ENCODE results near the gene RNU4-1.

Gene RNU4-1

GRCh38 chr12:120321382-120322202, 28.6 kb upstream of the RNU4-1 start:
- DNase-seq (ENCODE audit: low read depth): no peak
- no peak overlapping the region for H3K4me3 ChIP-seq (ENCODE audit: control insufficient read depth, low read depth, low read length)
- no peak for TF ChIP-seq CTCF (conservative IDR thresholded peaks at IDR 0.05; ENCODE audit: control insufficient read depth, insufficient read depth, low read depth, low read length)

- peak; percentile 62 for TF ChIP-seq CTCF (conservative IDR thresholded peaks at IDR 0.05; ENCODE audit: control insufficient read depth, insufficient read depth, low read depth, low read length)
- DNase-seq (ENCODE audit: low read depth): peak; percentile 99
- peak overlapping the region; percentile 66 for H3K4me3 ChIP-seq (ENCODE audit: control insufficient read depth, low read depth, low read length)
Measured at GRCh38 chr12:120317224-120318105, 24.4 kb upstream of the RNU4-1 start.

- TF ChIP-seq CTCF (conservative IDR thresholded peaks at IDR 0.05; ENCODE audit: control insufficient read depth, insufficient read depth, low read depth, low read length): no peak
- no peak for DNase-seq (ENCODE audit: low read depth)
- peak overlapping the region; percentile 66 for H3K4me3 ChIP-seq (ENCODE audit: control insufficient read depth, low read depth, low read length)
Measured at GRCh38 chr12:120316798-120317223, 23.8 kb upstream of the RNU4-1 start.

GRCh38 chr12:120314220-120314619, 21.2 kb upstream of the RNU4-1 start:
- peak; percentile 6 for DNase-seq (ENCODE audit: low read depth)
- H3K4me3 ChIP-seq (ENCODE audit: control insufficient read depth, low read depth, low read length): no peak overlapping the region
- TF ChIP-seq CTCF (conservative IDR thresholded peaks at IDR 0.05; ENCODE audit: control insufficient read depth, insufficient read depth, low read depth, low read length): peak; percentile 21

GRCh38 chr12:120301962-120302815, 9.2 kb upstream of the RNU4-1 start, which contains the start of gene SIRT4:
Gene SIRT4, plus strand, starts transcription at chr12:120302321. Its CDS starts 1,241 bp downstream, at chr12:120303562.
- TF ChIP-seq CTCF (conservative IDR thresholded peaks at IDR 0.05; ENCODE audit: control insufficient read depth, insufficient read depth, low read depth, low read length): peak; percentile 74
- H3K4me3 ChIP-seq (ENCODE audit: control insufficient read depth, low read depth, low read length): peak within 1 kb of the TSS; percentile 87
- DNase-seq (ENCODE audit: low read depth): peak; percentile 94

GRCh38 chr12:120292411-120292660, 701 bp downstream of the RNU4-1 start:
- no peak for TF ChIP-seq CTCF (conservative IDR thresholded peaks at IDR 0.05; ENCODE audit: control insufficient read depth, insufficient read depth, low read depth, low read length)
- H3K4me3 ChIP-seq (ENCODE audit: control insufficient read depth, low read depth, low read length): peak overlapping the region; percentile 64
- DNase-seq (ENCODE audit: low read depth): no peak
